Measurements from ENCODE around the gene NET1.
A peak's percentile ranks its signal among the peaks of the same experiment; 100 is the strongest.
"Not testable (repeated sequence)": the region's sequence is repeated elsewhere in the genome, so short reads cannot be mapped to it uniquely, and the experiment has no call there.

Gene NET1

DNA sequence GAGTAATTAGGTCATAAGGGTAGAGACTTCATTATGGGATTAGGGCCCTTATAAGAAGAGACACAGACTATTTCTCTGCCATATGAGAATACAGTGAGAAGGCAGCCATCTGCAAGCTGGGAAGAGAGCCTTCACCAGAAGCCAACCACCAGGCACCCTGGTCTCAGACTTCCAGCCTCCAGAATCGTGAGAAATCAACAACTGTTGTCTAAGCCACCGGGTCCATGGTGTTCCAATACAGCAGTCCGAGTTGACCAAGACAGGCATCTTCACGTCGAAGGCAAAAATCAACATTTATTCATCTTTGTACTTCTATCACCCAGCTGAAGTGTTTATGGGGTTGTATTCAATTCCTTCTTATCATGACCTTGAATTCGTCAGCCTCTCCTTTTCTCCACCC is 13.0 kb upstream of the NET1 start:
- DNase-seq, result no peak

DNA sequence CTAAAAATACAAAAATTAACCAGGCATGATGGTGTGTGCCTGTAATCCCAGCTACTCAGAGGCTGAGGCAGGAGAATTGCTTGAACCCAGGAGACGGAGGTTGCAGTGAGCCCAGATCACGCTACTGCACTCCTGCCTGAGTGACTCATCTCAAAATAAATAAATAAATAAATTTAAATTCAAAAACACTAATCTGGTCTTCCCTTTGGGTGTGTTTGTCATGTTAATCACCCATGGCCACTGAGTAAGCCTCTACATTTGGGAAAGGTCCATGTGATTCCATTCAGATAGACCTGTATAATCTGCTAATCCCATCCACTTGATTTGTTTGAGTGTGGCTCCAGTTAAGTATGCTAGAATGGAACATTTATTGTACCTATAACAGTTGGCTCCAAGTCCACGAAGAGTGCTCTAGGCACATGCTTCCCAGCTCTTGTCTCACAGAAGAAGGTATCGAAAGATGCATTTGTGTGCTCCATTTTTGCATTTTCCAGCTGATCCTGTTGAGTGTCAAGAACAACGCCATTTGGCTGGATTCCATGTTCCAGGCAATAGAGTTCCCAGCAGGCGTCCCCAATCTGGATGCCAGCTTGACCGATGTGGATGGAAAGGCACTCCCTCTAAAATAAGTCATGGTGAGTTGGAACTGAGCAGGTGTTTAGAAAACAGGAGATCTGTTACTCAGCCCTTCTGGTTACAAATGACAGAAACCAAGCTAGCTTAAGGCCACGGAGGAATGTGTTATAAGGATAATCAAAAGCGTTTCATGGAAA is 11.7 kb upstream of the NET1 start:
- DNase-seq, result no peak

DNA sequence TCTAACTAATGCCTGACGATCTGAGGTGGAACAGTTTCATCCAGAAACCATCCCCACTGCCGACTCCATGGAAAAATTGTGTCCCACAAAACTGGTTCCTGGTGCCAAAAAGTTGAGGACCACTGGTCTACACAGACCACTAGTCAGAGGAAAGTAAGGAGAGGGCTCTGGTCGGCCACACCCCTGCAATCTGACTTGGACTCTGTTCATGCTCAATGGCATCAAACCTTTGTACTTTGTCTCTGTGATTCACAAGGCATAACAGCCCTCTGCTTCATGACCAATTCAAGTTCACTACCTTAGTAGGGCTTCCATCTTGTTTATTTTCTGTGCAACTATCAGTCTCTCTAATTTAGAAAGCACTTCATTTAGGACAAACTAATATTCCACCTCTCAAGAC is 9.6 kb upstream of the NET1 start:
- no peak for DNase-seq

DNA sequence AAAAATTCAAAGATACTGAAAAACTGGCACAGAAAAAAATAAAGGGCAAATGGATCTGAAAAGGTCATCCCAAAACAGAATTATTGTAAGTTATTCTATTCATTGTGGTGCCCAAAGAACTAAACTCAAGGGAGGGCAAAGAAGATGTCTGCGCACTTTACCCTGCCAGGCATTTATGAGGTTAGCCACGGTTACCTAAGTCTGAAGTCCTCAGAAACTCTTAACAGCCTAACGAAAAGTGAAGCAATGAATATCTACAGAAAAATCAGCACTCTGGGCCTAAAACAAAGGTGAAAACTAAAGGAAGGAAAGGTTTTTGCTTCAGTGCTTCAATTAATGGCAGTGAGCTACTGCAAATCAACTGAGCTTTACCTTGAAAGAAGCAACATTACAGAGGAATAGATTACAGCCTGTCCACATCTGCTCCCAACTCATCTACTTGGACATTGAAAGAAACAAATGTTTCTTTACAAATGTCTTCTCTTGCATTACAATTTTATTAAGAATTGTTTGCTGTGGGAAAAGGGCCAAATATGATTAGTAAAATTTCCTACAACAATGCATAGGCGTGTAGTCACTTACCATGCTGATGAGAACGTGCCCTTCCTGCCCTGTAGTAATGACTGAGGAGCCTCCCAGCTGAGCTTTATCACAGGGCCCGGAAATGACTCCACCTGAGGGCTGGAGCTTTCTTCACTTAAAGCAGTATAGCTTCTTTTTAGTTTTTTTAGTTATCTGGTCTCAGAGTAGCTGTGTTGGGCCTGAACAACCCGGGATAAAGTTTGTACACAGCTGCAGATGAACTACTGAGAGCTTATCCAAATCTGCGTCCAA is 7.9 kb upstream of the NET1 start, which contains the start of gene TUBAL3:
TSS of gene TUBAL3 (minus strand) at position 621 of the 834 bp plus-strand sequence. CDS start at position 585, 36 bp downstream.
- DNase-seq, result no peak

DNA sequence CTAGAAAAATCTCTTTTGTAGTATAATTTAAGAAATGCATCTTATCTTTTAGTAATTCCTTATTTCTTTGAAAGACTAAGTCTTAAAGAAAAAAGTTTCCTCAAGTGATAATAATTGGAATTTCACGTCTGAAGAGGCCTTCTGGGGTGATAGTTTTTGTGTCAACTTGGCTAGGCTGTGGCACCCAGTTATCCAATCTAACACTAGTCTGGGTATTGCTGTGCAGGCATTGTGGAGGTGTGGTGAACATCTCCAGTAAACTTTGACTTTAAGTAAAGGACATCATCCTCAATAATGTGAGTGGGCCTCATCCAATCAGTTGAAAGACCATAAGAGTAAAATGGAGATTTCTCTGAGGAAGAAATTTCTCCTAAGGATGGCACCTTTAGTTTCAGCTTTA is 5.4 kb upstream of the NET1 start:
- DNase-seq, result no peak

DNA sequence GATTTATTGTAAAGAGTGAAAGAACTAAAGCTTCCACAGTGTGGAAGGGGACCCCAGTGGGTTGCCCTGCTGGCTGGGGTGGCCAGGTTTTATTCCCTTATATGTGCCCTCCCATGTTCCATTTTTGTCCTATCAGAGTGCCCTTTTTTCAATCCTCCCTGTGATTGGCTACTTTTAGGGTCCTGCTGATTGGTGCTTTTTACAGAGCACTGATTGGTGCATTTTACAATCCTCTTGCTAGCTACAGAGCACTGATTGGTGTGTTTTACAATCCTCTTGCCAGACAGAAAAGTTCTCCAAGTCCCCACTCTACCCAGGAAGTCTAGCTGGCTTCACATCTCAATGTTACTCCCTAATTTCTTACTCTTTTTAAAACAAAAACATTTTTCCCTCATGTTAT is 1.6 kb upstream of the NET1 start:
- not testable (repeated sequence) for DNase-seq

DNA sequence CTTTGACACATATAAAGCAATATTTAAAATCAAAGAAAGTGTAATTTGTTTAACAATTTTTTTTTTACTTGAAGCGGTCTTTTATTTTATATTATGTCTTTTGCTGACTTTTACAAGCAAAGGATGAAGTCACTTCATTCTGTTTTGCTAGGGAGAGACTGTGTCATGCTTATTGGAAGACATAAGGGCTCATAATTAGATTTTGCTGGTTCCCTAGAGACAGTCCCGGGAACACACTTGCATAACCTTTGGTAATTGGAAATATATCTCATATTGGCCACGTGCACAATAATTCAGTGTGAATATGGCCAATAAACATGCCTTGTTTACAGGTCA is 448 bp upstream of the NET1 start:
- no peak for DNase-seq

DNA sequence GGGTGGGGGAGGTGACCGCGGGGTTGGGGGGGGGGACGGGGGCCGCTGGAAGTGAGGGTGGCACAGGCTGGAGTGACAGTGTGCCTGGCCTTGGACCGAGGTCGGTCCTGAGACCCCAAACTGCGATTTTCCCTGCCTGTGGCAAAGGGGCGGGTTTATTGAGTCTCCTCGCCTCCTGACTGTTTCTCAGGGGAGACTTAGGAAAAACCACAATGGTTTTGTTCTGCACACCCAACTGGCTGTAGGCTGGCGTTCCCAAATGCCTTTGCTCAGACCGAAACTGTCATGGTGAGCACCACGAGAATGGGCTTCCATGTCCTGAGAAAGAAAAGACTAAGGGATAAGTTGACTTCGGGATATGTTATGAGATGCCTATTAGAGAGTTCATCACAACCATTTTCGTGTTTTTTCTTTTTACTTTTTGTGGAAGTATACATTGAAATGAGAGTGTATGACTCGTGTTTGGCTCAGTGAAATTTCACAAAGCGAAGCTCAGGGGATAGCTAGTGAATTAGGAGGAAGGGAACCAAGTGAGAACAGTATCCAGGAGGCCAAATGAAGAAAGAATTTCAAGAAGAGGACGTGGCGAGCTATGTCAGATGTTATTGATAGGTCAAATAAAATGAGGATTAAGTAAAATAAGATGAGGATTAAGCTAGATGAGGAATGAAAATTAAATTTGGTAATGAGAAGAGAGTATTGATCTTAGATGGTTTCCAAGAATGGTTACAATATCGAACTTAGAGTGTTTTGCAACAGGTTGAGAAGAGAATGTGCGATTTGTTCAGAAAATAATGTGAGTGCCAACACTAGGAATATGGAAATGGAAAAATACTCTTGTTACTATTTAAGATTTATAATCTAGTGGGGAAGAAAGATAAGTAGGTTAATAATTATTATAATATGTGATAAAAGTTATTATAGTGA is 918 bp downstream of the NET1 start:
- no peak for DNase-seq

DNA sequence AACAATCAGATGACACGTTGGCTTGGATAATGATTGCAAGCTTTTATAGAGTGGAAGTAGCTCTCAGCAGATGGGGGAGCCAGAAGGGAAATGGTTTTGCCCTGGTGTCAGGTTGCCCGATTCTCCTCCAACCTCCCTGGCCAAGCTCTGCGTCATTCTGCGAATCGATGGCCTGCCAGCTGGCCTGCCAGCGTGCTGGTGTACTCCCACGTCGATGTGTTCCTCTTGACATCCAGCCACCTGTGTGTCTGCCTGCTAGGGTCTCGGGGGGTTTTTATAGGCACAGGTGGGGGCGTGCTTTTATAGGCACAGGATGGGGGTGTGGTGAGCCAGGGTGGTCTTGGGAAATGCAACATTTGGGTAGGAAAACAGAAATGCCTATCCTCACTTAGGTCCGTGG is 4.6 kb downstream of the NET1 start:
- DNase-seq, result no peak

DNA sequence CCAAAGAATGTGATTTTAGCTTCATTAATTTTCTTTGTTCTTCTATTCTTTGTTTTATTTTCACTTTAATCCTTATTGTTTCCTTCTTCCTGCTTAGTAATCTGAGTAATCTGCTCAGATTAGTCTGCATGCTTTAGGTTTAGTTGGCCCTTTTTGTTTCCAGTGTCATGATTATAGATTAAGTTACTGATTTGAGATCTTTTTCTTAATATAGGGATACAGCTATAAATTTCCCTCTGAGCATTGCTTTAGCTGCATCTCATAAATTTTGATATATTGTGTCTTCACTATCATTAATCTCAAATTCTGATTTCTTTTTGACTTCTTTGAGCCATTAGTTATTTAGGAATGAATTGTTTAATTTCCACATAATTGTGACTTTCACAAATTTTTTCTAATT is 6.2 kb downstream of the NET1 start:
- DNase-seq, result no peak

DNA sequence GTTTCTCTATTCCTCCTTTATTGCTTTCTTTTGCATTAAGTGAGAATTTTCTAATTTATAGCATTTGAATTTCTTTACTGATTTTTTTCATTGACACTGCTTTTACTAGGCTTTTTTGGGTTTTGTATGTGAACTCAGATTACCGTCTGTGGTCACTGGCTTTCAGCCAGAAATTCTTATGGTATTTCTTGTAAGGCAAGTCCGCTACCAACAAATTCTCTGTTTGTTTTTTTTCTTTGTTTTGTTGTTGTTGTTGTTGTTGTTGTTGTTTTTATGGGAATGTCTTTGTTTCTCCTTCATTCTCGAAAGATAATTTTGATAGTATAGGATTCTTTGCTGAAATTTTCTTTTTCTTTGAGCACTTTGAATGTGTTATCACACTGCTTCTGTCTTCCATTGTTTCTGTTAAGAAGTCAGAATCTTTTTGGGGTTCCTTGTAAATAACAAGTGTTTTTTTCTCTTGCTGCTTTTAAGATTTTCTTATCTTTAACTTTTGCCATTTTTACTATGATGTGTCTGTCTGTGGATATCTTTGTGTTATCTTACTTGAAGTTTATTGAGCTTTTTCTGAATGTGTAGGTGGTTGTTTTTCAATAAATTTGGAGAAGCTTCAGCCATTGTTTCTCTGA is 7.2 kb downstream of the NET1 start:
- no peak for DNase-seq

DNA sequence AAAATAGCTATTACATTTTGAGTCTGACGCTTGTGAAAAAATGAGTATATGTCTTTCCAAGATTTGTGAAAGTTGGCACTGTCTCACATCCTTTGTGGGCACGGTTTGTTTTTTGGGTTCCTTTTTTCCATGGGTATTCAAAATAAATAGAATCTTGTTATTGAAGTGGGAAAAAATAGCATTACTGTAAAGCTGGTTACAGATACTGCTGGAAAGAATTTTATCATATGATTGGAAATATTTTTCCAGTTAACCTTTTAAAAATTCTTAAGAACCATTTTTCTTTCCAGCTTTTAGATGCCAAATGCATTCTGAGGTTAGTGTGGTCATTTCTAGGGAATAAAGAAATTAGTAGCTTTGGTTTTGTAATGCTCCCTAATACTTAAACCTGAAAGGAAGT is 11.4 kb downstream of the NET1 start:
- DNase-seq, result no peak

DNA sequence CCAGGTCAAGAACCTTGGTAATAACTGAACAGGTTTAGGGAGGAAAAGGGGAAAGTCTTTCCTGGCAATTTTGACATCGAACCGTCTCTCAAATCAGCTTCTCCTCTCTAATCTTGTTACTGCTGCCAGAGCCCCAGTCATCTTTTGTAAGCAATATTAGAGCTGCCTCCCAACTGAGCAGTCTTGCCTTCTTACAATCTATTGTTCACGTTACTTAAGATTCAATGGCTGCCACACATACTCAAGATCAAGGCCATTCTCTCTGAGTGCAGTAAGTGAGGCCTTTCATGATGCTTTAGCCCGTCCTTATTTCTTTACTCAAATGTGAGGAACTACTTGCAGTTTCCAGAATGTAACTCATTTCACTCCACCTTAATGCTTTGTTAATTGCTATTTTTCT is 12.4 kb downstream of the NET1 start:
- DNase-seq, result no peak

DNA sequence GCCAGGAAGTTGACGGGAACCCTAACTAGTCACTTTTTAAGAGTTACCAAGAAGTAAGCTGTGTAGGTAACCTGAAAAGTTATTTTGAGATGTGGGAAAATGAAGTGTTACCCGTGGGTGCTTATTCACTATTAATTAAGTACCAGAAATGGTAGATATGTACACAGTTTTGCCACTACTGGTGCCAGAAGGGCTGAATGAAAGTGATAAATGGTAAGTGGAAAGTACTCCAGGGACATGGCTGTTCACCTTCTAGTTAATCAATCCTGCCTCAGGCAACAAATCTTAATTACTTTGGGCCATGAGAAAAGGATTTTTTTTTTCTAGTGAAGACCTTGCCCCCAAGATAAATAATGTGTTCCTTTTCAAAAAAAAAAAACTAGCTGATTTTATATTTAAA is 15.8 kb downstream of the NET1 start:
- DNase-seq, result no peak

DNA sequence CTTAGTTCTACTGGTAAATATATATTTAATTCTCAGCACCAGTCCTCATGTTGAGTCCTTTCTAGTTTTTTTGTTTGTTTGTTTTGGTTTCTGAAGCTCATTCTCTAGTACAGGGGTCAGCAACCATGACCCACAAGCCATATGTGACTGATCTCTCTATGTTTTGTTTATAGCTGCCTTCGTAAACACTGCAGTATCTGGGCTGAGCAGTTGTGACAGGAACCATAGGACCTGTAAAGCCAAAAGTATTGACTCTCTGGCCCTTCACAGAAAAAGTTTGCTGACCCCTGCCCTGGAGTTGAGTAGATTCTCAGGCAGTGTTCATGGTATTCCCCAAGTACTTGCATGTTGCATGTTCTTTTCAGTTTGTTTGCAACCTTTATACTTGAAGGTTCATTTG is 20.8 kb downstream of the NET1 start:
- no peak for DNase-seq

DNA sequence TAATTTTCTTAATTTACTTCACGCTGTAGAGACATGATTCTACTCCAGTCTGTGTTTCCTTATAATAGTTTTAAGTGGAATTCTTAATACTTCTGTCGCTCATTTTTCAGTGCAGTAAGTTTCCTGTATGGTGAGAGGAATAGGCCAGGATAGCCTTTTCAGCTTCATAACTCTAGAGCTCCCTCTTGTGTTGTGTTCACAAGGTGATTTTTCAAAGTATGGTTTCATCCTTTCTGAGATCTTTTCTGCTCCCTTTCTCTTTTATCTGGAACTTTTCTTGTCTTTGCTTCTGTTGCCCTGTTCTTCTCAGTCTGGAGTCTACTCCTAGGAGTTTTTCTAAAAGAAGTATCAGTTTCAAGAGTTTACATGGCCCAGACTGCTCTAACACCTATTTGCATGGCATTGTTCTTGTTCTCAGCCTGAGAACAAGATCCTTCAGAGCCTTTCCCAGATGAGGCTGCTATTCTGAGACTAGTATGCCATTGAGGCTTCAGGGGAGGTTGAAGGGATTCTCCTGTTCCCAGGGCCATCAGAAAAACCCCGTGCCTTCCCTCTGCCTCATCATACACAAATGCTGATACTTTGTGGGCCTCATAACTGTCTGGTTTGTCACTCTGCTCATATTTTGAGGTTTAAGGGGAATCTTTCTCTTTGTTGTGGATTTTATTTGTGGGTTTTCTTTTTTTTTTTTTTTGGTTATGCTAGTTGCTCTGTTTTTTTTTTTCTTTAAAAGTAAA is 21.8 kb downstream of the NET1 start:
- peak; percentile 41 for DNase-seq

DNA sequence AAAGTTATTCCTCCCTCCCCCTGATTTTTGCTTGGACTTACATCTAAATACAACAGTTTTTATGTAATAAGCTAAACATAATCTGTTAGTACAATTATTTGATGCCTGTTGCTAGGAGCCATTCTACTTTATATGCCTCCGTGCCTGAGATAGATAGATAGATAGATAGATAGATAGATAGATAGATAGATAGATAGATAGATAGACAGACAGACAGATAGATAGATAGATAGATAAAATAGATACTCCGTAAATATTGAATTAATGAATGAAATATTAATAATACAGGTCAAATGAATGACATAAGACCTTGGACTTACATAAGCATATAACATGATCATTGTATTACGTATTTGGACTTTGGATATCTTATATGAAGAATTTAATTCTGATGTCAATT is 23.0 kb downstream of the NET1 start:
- DNase-seq, result no peak

DNA sequence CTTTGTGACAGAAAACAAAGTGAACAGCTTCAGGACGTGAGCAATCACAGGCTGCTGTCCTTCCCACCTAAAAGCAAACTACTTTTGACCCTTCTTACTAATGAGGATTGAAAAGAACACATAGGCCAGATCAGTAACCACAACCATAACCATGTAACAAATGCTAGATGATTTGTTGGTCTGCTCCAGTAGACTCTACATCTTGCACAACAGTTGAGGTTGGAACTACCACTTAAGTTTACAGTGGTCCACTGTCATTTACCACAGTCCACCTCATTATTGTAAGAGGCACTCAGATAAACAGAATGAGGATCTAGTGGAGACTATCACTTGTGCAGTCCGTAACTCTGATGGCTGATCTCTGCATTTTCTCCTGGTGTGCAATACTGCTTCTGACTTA is 27.8 kb downstream of the NET1 start:
- DNase-seq, result no peak

DNA sequence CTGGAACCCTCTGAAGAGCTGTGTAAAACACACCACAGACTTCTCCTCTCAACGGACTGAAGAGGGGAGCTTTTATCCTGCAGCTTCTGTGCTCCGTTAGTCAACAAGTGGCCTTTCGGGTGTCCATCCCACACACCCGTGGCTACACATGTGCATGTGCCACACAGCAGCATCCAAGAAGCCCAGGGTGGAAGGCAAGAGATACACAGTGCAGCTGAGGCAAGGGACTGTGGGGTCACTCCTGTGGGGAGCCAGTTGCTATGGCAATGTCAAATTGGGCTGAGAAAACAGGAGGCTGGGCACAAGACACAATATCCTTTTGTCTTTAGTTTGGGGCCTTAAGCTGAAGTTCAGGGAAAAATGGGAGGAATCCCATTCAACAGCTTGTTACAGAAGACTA is 28.7 kb downstream of the NET1 start:
- no peak for DNase-seq

DNA sequence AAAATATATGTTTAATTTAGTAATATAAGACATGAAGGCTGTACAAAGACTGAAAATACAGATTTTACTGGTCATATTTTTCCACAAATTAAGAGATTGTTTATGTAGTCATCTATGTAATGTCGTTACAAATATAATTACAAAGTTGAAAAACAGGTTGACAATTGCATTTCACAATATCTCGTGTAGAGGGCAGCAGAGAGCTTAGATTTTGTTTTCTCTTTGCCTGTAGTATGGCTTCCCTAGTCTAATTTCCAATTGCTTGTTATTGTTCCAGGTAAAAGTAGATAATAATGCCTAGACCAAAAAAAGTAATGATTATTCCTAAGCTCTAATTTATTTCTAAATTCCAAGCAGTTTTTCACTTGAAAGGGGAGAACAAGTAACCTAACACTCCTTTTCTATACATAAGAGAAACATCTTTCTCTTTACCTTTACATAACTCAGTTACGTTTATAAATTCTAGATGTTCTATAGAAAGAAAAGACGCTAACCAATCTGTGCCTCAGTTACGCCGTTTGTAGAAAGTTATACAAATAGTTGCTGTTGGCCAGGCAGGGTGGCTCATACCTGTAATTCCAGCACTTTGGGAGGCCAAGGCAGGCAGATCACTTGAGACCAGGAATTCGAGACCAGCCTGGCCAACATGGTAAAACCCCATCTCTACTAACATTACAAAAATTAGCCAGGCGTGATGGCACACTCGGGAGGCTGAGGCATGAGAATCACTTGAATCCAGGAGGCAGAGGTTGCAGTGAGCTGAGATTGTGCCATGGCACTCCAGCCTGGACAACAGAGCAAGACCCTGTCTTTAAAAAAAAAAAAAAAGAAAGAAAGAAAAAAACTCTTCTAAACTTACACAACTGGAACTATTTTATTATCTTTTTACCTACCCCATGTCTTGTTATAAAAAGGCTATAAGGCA is 30.0 kb downstream of the NET1 start:
- DNase-seq, result peak; percentile 46

DNA sequence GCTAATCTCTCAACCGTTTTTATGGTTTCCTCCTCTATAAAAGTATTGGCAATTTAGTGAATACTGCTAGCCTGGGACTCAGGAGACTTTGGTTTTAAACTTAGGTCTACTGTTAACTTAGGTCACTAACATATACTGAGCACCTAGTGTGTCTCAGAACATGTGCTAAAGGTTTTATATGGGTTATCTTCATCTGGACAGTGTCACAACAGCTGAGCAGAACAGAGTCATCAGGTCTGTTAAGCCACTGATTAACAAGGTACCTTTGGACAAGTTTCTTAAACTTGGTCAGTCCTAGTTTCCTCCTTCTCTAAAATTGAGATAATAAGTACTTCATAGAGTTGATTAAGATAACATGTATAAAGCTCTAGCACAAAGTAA is 30.6 kb downstream of the NET1 start:
- no peak for DNase-seq

All from central memory CD4-positive, alpha-beta T cell (primary cell).